Duodenal mucosa (tissue), 2 donors: ENCODE data around the gene BRICD5.

Experiments used
- H3K27ac ChIP-seq: one replicate; pipeline ENCODE4 v1.7.0; 2013; ENCODE audit warnings: low read depth, low read length
- H3K27me3 ChIP-seq, 2 donors: one replicate each; pipeline ENCODE4 v1.7.0; 2013; ENCODE audit warnings: low read length in 2 of 2, control low read depth in 1 of 2; ENCODE audit not compliant: insufficient read depth in 2 of 2, control insufficient read depth in 1 of 2
- H3K36me3 ChIP-seq, 2 donors: one replicate each; pipeline ENCODE4 v1.7.0; 2013; ENCODE audit warnings: low read length in 2 of 2, control low read depth in 1 of 2; ENCODE audit not compliant: insufficient read depth in 2 of 2, control insufficient read depth in 1 of 2
- H3K4me1 ChIP-seq, 2 donors: one replicate each; pipeline ENCODE4 v1.7.0; 2013; ENCODE audit warnings: low read length in 2 of 2, control low read depth in 1 of 2; ENCODE audit not compliant: insufficient read depth in 2 of 2, control insufficient read depth in 1 of 2
- H3K4me3 ChIP-seq, 2 donors: one replicate each; pipeline ENCODE4 v1.7.0; 2013; ENCODE audit warnings: low read length in 2 of 2, low read depth in 1 of 2
- H3K9ac ChIP-seq, 2 donors: one replicate each; pipeline ENCODE4 v1.7.0; 2013; ENCODE audit warnings: low read length in 2 of 2, low read depth in 1 of 2
- H3K9me3 ChIP-seq, 2 donors: one replicate each; pipeline ENCODE4 v1.7.0; 2013; ENCODE audit warnings: low read length in 2 of 2, control low read depth in 1 of 2; ENCODE audit not compliant: control insufficient read depth in 1 of 2

BRICD5 gene

DNA sequence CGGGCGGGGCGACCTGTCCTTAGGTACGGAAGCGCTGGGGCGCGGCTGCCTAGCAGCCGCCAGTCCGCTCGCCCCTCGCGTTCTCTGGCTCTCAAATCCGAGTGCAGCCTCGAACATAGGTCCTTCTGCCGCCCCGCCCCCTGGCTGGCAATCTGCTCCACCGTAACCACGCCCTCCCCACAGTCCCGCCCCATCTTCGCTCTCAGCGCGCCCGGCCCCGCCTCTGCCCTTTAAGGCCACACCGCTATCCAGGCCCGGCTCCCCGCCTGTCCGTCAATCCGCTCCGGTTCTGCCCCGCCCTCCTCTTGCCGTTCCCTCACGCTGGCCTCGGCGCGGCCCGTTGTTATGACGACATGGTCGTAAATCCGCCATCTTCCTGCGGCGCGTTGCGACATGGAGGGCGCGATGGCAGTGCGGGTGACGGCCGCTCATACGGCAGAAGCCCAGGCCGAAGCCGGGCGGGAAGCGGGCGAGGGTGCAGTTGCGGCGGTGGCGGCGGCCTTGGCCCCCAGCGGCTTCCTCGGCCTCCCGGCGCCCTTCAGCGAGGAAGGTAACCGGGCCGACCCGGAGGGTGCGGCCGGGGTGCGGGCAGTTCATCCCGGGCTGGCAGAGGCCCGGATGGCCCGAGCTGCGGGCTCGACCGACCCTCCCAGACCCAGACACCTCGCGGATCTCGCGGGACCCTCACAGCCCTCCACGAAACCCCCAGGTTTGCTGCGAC is 12.7 kb upstream of the BRICD5 start, which contains the start of gene E4F1:
Gene E4F1 (plus strand): TSS at position 371 of the 721 bp plus-strand sequence. CDS start 23 bp downstream, at position 394.
- Histone ChIP-seq H3K27ac (peak within 1 kb of the TSS; percentile 85), H3K36me3 (peaks cover 0 to 2% of the 10 kb centered on the region in 2 donors), H3K4me1 (peaks cover 14 to 18% of the 10 kb centered on the region in 2 donors), H3K4me3 (peak within 1 kb of the TSS; percentile 73 to 86), H3K27me3 (no peaks in the 10 kb centered on the region), H3K9me3 (no peaks in the 10 kb centered on the region), H3K9ac (peak within 1 kb of the TSS; percentile 76 to 87)

DNA sequence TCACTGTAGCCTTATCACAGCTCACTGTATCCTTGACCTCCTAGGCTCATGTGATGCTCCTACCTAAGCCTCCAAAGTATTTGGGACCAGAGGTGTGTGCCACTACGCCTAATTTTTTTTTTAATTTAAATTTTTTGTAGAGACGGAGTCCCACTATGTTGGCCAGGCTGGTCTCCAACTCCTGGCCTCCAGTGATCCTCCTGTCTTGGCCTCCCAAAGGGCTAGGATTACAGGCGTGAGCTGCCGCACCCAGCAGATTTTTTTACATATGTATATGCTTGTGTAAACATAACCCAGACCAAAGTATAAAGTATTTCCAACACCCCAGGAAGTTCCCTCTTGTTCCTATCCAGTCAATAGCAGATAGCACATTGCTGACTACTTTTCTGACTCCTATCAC is 5.7 kb upstream of the BRICD5 start:
- H3K4me3 ChIP-seq: no peak overlapping the region
- H3K36me3 ChIP-seq: peaks cover 0 to 9% of the 10 kb centered on the region in 2 donors
- no peaks in the 10 kb centered on the region for H3K27me3 ChIP-seq
- H3K9ac ChIP-seq: no peak overlapping the region
- no peak overlapping the region for H3K27ac ChIP-seq
- no peaks in the 10 kb centered on the region for H3K9me3 ChIP-seq
- peaks cover 21% of the 10 kb centered on the region in 2 donors for H3K4me1 ChIP-seq

DNA sequence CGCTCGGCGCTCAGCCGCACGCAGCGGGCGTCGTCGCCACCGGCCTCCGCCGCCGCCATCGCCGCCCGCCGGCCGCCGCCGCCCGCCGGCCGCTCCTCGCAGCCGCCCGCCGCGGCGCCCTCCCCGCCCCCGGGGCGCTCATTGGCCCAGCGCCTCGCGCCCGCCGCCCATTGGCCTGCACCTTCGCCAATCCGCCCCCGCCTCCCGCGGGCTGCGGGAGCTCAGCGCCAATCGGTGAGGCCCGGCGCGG is 4.0 kb upstream of the BRICD5 start, which contains the start of gene PGP:
Gene PGP (minus strand): TSS at position 122 of the 250 bp plus-strand sequence. CDS start 63 bp downstream, at position 59.
- Histone ChIP-seq H3K36me3 (peaks cover 0 to 11% of the 10 kb centered on the region in 2 donors), H3K9ac (peak within 1 kb of the TSS; percentile 66 to 81), H3K27ac (peak within 1 kb of the TSS; percentile 85), H3K4me3 (peak within 1 kb of the TSS; percentile 68 to 86), H3K9me3 (no peaks in the 10 kb centered on the region), H3K27me3 (no peaks in the 10 kb centered on the region), H3K4me1 (peaks cover 21% of the 10 kb centered on the region in 2 donors)

DNA sequence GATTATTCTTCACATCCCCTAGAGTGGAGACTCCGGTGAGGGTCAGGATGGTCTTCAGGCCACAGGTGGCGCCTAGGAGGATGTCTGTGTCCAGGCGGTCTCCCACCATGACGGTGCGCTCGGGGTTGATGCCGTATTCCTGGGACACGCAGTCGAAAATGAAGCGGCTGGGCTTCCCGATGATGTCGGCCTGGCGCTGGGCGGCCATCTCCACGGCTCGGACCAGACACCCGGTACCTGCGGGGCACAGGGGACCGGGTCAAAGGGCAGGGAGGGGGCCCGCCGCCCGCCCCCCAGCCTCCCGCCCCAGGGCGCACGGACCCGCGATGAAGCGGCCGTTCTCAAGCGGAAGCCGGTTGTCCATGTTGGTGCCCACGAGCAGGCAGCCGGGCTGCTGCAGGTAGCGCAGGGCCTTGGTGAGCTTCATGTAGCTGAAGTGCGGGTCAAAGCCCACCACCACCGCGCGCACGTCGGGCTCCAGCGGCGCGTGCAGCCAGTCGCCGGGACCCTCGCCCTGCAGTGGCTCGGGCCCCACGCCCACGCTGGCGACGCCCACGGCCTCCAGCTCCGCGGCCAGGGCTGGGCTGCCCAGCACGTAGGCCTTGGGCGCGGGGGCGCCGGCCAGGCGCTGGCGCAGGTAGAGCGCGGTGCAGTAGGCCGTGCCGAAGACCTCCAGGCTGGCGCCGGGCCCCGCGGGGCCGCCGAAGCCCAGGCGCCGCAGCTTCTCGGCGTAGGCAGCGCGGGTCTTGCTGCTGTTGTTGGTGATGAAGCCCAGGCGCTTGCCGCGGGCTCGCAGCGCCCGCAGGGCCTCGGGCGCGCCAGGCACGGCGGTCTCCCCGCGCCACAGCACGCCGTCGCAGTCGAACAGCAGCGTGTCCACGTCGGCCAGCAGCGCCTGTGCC is 3.4 kb upstream of the BRICD5 start:
- H3K36me3 ChIP-seq: peaks cover under 1 to 17% of the 10 kb centered on the region in 2 donors
- peaks cover 21% of the 10 kb centered on the region in 2 donors for H3K4me1 ChIP-seq
- peak overlapping the region; percentile 62 for H3K27ac ChIP-seq
- H3K9me3 ChIP-seq: no peaks in the 10 kb centered on the region
- peak overlapping the region; percentile 66 to 81 for H3K9ac ChIP-seq
- H3K4me3 ChIP-seq: peak overlapping the region; percentile 68 to 86
- no peaks in the 10 kb centered on the region for H3K27me3 ChIP-seq

DNA sequence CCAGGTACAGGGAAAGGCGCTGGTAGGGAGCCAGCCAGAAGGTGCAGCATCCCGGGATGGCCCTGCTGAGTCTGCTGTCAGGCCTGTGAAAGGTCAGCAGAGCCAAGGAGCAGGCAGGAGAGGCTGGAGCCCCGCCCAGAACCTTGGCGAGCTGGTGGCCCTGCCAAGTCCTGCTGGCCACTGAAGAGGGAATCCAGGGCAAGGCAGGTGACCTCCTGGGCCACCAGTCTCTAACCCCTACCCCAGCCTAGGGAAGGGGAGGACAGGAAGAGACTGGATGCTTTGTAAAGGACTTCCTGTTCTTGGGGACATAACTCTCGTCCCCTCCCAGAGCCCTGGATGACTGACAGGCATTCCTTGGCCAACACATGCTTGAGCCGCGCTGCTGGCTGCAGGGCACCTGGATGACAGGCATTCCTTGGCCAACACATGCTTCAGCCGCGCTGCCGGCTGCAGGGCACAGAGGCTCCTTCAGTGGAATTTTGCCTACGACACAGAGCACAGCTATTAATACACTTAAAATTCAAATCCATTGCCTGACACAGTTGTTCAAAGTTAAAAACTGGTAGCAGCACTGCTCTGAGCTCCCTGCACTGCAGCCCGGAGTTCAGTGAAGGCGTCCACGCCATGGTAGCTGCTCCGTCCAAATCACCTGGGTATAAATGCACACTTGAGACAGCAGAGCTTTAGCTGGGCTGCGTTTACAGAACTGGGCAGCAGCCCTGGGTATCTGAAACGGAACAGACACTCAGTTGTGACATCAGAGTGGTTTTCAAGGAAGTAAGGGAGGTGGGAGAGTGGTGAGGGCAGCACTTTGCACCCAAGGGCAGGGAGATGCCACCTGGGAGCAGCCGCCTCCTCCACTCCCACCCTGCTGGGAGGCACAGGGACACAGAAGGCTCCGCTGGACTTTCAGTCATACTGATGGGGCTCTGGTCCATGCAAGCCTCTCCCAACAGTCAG is 2.0 kb upstream of the BRICD5 start:
- H3K27me3 ChIP-seq: no peaks in the 10 kb centered on the region
- no peak overlapping the region for H3K27ac ChIP-seq
- peak overlapping the region; percentile 65 to 86 for H3K4me3 ChIP-seq
- peak overlapping the region; percentile 43 to 66 for H3K9ac ChIP-seq
- peaks cover 21% of the 10 kb centered on the region in 2 donors for H3K4me1 ChIP-seq
- peaks cover 14 to 30% of the 10 kb centered on the region in 2 donors for H3K36me3 ChIP-seq
- H3K9me3 ChIP-seq: no peaks in the 10 kb centered on the region

DNA sequence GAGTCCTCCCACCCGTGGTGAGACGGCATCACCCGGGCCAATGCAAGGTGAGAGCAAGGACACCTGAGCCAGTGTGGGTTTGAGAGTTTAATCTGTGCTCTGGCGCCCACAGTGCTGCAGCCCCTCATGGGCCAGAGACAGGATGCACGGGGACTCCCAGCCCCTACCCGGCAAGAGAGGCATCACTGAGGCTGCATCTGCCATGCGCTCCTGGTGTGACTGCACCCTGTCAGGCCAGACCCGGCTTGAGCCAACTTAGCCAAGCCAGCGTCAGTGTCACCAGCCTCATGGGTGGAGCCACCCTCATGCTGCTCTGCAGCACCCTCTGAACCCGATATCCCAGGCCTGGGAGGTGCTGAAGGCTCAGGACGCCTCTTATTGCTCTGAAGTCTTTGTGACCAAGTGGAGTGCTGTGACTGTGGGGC is 1.3 kb upstream of the BRICD5 start:
- Histone ChIP-seq H3K4me3 (no peak overlapping the region), H3K27me3 (no peaks in the 10 kb centered on the region), H3K4me1 (peaks cover 21 to 25% of the 10 kb centered on the region in 2 donors), H3K9ac (peak overlapping the region in 1 of 2 donors; percentile 66), H3K27ac (no peak overlapping the region), H3K36me3 (peaks cover 16 to 36% of the 10 kb centered on the region in 2 donors), H3K9me3 (no peaks in the 10 kb centered on the region)

DNA sequence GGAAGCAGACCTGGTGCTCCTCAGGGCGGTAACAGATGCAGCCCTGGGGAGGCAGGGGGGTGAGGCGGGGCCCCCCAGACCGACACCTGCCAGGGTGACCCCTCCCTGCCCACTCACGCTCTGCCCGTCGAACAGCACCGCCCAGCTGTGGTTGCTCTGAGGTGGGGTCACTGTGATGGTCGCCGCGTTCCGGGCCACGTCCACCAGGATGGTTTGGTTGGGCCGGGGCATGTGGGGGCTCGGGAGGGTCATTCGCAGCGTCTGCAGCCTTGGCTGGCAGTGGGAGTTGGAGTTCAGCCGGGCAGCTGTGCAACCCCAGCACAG is 692 bp downstream of the BRICD5 start:
- Histone ChIP-seq H3K9me3 (no peaks in the 10 kb centered on the region), H3K4me3 (no peak overlapping the region), H3K9ac (no peak overlapping the region), H3K4me1 (peaks cover 29 to 37% of the 10 kb centered on the region in 2 donors), H3K36me3 (peaks cover 16 to 36% of the 10 kb centered on the region in 2 donors), H3K27me3 (no peaks in the 10 kb centered on the region), H3K27ac (no peak overlapping the region)

DNA sequence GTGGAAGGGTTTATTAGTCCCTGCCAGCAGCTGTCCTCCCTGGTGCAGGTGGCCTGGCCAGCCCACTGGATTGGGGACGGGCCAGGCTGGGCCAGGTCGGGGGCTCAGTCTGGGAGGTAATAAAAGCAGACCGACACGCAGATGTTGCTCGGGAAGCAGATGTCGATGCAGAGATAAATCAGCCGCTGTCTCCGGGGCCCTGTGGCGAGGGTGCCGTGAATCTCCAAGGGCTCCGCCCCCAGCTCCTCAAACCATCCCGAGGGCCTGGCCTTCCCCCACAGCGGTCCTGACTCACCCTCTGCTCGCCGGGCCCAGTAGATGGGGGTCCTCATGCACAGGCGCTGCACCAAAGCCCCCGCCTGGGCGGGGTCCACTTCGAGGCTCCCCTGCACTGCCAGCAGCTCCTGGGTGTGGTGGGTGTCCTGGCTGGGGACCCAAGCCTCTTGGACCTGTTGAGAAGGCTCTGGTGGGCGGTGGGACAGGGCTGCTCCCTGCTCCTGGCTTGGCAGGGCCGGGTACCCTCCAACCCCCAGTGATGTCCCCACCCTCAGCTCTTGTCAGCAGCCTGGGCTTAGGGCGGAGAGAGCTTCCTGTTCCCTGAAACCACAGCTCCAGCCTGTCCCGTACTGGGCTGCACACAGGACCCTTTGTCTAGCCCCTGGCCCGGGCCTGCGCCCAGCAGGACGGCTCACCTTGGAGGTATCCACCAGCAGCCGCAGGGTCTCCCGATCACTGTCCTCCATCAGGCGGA is 1.2 kb downstream of the BRICD5 start:
- H3K9ac ChIP-seq: no peak overlapping the region
- H3K36me3 ChIP-seq: peaks cover 16 to 36% of the 10 kb centered on the region in 2 donors
- H3K9me3 ChIP-seq: no peaks in the 10 kb centered on the region
- H3K27me3 ChIP-seq: no peaks in the 10 kb centered on the region
- no peak overlapping the region for H3K27ac ChIP-seq
- H3K4me1 ChIP-seq: peaks cover 33 to 41% of the 10 kb centered on the region in 2 donors
- no peak overlapping the region for H3K4me3 ChIP-seq

DNA sequence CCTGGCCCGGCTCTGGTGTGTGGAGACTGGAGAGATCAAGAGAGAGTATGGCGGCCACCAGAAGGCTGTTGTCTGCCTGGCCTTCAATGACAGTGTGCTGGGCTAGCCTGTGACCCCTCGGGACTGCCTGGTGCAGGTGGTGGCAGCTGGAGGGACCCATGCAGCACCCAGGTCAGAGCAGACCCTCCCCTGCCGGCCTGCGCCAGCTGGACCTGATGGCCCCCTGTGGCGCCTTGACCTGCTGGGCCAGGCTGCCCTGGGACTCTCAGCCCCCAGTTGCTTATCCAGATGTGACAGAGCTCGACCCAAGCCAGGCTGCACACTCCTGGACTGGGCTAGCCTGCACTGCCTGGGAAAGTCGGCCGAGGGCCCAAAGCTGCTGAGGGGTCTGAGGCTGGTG is 1.9 kb downstream of the BRICD5 start:
- Histone ChIP-seq H3K4me1 (peaks cover 33 to 40% of the 10 kb centered on the region in 2 donors), H3K27me3 (no peaks in the 10 kb centered on the region), H3K9ac (no peak overlapping the region), H3K4me3 (no peak overlapping the region), H3K9me3 (no peaks in the 10 kb centered on the region), H3K27ac (no peak overlapping the region), H3K36me3 (peaks cover 16 to 36% of the 10 kb centered on the region in 2 donors)
